HepG2 (cell line): ENCODE measurements around the gene SLC48A1. TPM values are rescaled to one million over a fixed set of nuclear protein-coding genes. Genes with fewer than 3 reads are reported as not detected.

Experiments
- E2F2 ChIP-seq: sonication (generic); formaldehyde crosslinking; IDR thresholded peaks from 2 replicates; pipeline ENCODE4 v1.4.0; 2020; ENCODE audit warnings: missing genetic modification reagents, borderline replicate concordance
- SOX5 ChIP-seq: IDR thresholded peaks from 2 replicates; pipeline ENCODE4 v1.6.1; 2016; ENCODE audit warnings: borderline replicate concordance
- TCF7 ChIP-seq: sonication (generic); IDR thresholded peaks from 2 replicates; pipeline ENCODE4 v1.6.1; 2016; ENCODE audit warnings: antibody characterized with exemption, low read depth
- THAP8 ChIP-seq: sonication (generic); formaldehyde crosslinking; IDR thresholded peaks from 2 replicates; pipeline ENCODE4 v1.5.1; 2020; ENCODE audit warnings: missing genetic modification reagents, mild to moderate bottlenecking, borderline replicate concordance
- ZBTB40 ChIP-seq, 2 experiments: fragments of 450-650 bp in 1 of 2; sonication (generic) in 1 of 2; formaldehyde crosslinking in 1 of 2; IDR thresholded peaks; 2 replicates each; pipeline versions ENCODE4 v1.6.1 to v1.8.0; 2016 to 2022; ENCODE audit warnings: antibody characterized with exemption in 1 of 2, mild to moderate bottlenecking in 1 of 2, missing genetic modification reagents in 1 of 2
- ZFP36 ChIP-seq: fragments of 150-350 bp; IDR thresholded peaks from 2 replicates; pipeline ENCODE4 v1.6.1; 2018; ENCODE audit warnings: borderline replicate concordance, low read length, low read depth; ENCODE audit not compliant: partially characterized antibody
- ZFYVE20 ChIP-seq: sonication (generic); formaldehyde crosslinking; IDR thresholded peaks from 2 replicates; pipeline ENCODE4 v1.8.0; 2023; ENCODE audit warnings: low read depth, mild to moderate bottlenecking, moderate library complexity, missing genetic modification reagents, borderline replicate concordance
- ZHX2 ChIP-seq, 2 experiments: sonication (generic) in 1 of 2; formaldehyde crosslinking in 1 of 2; IDR thresholded peaks; 2 replicates each; pipeline versions ENCODE4 v1.6.1 to v1.9.0; 2014 to 2022; ENCODE audit warnings: antibody characterized with exemption in 1 of 2, borderline replicate concordance in 1 of 2, inconsistent platforms in 1 of 2, low read depth in 1 of 2, missing genetic modification reagents in 1 of 2
- ZNF615 ChIP-seq: sonication (generic); formaldehyde crosslinking; IDR thresholded peaks from 2 replicates; pipeline ENCODE4 v1.5.0; 2020; ENCODE audit warnings: mild to moderate bottlenecking, missing genetic modification reagents, borderline replicate concordance
- ZNF652 ChIP-seq: IDR thresholded peaks from 2 replicates; pipeline ENCODE4 v1.6.1; 2016; ENCODE audit warnings: low read depth, borderline replicate concordance
- polyA plus RNA-seq, 8 experiments: library from polyadenylated mRNA; depleted of rRNA in 3 of 8; stranded (reverse) in 7 of 8; unstranded in 1 of 8; fragments of >200 nt; fragmentation: Illumina TruSeq in 4 of 8; extraction: Trizol in 4 of 8; gene quantifications; 2 replicates each; pipeline versions ENCODE4 v1.2.1 to v1.2.3, GENCODE V29; 2011 to 2016; ENCODE audit warnings: low read depth in 4 of 8, missing spikeins in 1 of 8, mixed read lengths in 1 of 8; ENCODE audit not compliant: insufficient read depth in 1 of 8
- total RNA-seq, 5 experiments: library from RNA; depleted of rRNA; stranded (reverse); fragments of >200 nt; fragmentation: Illumina TruSeq; extraction: Trizol; gene quantifications; 2 replicates each; pipeline ENCODE4 v1.2.3, GENCODE V29; 2016; ENCODE audit warnings: low read depth in 1 of 5

Gene SLC48A1
- total and polyA plus RNA-seq, 2 of the 13 experiments (the other 11 are each of a cell fraction or from before 2014, with no cell fraction given): 2.2 to 3.7 TPM

- TF ChIP-seq ZBTB40 (IDR thresholded peaks at IDR 0.05) (no peak), ZBTB40 (CRISPR knock-in tag; IDR thresholded peaks at IDR 0.05) (no peak), ZNF652 (no peak), ZNF615 (CRISPR knock-in tag) (no peak), SOX5 (no peak), TCF7 (no peak), THAP8 (no peak), ZHX2 (IDR thresholded peaks at IDR 0.05; ENCODE audit: low read depth) (no peak), ZHX2 (CRISPR knock-in tag; IDR thresholded peaks at IDR 0.05; ENCODE audit: borderline replicate concordance) (no peak), ZFYVE20 (CRISPR knock-in tag) (no peak), ZFP36 (no peak), E2F2 (CRISPR knock-in tag) (no peak)
Measured at GRCh38 chr12:47819138-47819895, 46.3 kb downstream of the SLC48A1 start (continued).
